Vagina (tissue), 2 donors: Measurements from ENCODE around the gene HAUS2.

Experiments
- POLR2A ChIP-seq, 2 donors: fragments of 450-650 bp; IDR thresholded peaks; one replicate each; pipeline ENCODE4 v1.6.1; 2017; ENCODE audit warnings: antibody characterized with exemption in 2 of 2, mild to moderate bottlenecking in 2 of 2, moderate library complexity in 2 of 2
- POLR2AphosphoS5 ChIP-seq, 2 donors: sonication (generic); formaldehyde crosslinking; IDR thresholded peaks; one replicate each; pipeline ENCODE4 v1.9.0; 2017; ENCODE audit warnings: antibody characterized with exemption in 2 of 2, mild to moderate bottlenecking in 2 of 2, low read depth in 1 of 2; ENCODE audit not compliant: insufficient read depth in 1 of 2
- TF ChIP-seq, protein P1 (sequence below), 3 experiments: fragments of 450-650 bp in 2 of 3; fragments of 200-600 bp in 1 of 3; sonication (generic) in 1 of 3; IDR thresholded peaks; one replicate each; pipeline ENCODE4 v1.5.1; 2017 to 2019; ENCODE audit warnings: antibody characterized with exemption in 3 of 3, mild to moderate bottlenecking in 2 of 3, moderate library complexity in 2 of 3

DNA sequence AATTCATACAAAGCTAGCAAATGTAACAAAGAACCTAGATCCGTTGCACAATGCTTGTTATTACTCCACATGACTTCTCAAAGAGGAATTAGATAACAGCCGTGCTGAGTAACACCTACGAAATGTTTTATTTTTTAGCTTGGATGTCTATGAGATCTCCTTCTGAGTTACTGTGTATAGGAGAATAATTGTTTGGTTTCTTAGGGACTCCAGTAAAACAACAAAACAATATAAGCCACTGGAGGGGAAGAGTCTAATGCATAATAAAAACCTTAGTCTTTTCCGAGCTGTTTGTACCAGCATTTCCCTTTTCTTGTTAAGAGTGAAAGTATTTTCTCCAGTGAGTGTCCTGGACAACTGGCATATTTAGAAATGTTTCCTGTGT is 37.6 kb upstream of the HAUS2 start:
- TF ChIP-seq POLR2A (IDR thresholded peaks at IDR 0.05) = no peak
- TF ChIP-seq, protein P1, sequence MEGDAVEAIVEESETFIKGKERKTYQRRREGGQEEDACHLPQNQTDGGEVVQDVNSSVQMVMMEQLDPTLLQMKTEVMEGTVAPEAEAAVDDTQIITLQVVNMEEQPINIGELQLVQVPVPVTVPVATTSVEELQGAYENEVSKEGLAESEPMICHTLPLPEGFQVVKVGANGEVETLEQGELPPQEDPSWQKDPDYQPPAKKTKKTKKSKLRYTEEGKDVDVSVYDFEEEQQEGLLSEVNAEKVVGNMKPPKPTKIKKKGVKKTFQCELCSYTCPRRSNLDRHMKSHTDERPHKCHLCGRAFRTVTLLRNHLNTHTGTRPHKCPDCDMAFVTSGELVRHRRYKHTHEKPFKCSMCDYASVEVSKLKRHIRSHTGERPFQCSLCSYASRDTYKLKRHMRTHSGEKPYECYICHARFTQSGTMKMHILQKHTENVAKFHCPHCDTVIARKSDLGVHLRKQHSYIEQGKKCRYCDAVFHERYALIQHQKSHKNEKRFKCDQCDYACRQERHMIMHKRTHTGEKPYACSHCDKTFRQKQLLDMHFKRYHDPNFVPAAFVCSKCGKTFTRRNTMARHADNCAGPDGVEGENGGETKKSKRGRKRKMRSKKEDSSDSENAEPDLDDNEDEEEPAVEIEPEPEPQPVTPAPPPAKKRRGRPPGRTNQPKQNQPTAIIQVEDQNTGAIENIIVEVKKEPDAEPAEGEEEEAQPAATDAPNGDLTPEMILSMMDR (IDR thresholded peaks at IDR 0.05) = no peak
- peak in 1 of 2 donors; percentile 61 for TF ChIP-seq POLR2AphosphoS5 (IDR thresholded peaks at IDR 0.05; ENCODE audit: insufficient read depth in 1 of 2, low read depth in 1 of 2)
